ENCODE data around the gene GIGYF2.

- TF ChIP-seq REST (IDR thresholded peaks at IDR 0.05; ENCODE audit: low read depth) = no peak
- TF ChIP-seq CREB1 (IDR thresholded peaks at IDR 0.05; ENCODE audit: low read depth) = no peak
Observed at GRCh38 chr2:232891621-232892071, 194.5 kb downstream of the GIGYF2 start.

Data from Ishikawa (cell line).